GM18511 (cell line): ENCODE data around the gene CRYZL1.

Experiments
- ATAC-seq: cut with Tn5 transposase; IDR thresholded peaks from one replicate; pipeline ENCODE4 v1.9.1; 2021; ENCODE audit warnings: mild to moderate bottlenecking, moderate library complexity; ENCODE audit not compliant: unreplicated experiment

CRYZL1 gene

GRCh38 chr21:33542640-33543504 is 98.7 kb downstream of the CRYZL1 start, which contains the start of gene SON:
Gene SON (plus strand): TSS chr21:33543038. CDS start chr21:33543093, 55 bp downstream.
- ATAC-seq, result peak; percentile 96

GRCh38 chr21:33541756-33542639 is 99.5 kb downstream of the CRYZL1 start, which contains the start of gene GART:
Gene GART (minus strand): TSS chr21:33542117. CDS start chr21:33539315, 2,802 bp downstream.
- ATAC-seq, result peak; percentile 57

- no peak for ATAC-seq
Observed at GRCh38 chr21:33541105-33541711, 100.3 kb downstream of the CRYZL1 start.

- no peak for ATAC-seq
Observed at GRCh38 chr21:33540711-33541104, 100.8 kb downstream of the CRYZL1 start.

- ATAC-seq, result no peak
Observed at GRCh38 chr21:33539616-33540015, 101.9 kb downstream of the CRYZL1 start.
